Activated T-cell treated with anti-CD3 and anti-CD28 coated beads, Interleukin-2, amount 50 U/mL, for 24 hours (primary cell): ENCODE results near the gene SV2C.

Experiments
- DNase-seq: peaks from one replicate; pipeline ENCODE4 v3.0.0-alpha.2; 2020
- H3K27ac Mint-ChIP-seq: 2 replicates; pipeline ENCODE4 v1.8.0; 2020; ENCODE audit warnings: mild to moderate bottlenecking, mixed read lengths
- H3K27me3 Mint-ChIP-seq: 2 replicates; pipeline ENCODE4 v1.8.0; 2020; ENCODE audit warnings: mixed read lengths
- H3K36me3 Mint-ChIP-seq: 2 replicates; pipeline ENCODE4 v1.8.0; 2020; ENCODE audit warnings: low read depth, mixed read lengths
- H3K4me1 Mint-ChIP-seq: 2 replicates; pipeline ENCODE4 v1.8.0; 2020; ENCODE audit warnings: low read depth, mixed read lengths
- H3K4me3 Mint-ChIP-seq: 2 replicates; pipeline ENCODE4 v1.8.0; 2020; ENCODE audit warnings: mild to moderate bottlenecking, moderate library complexity, mixed read lengths
- H3K9me3 Mint-ChIP-seq: 2 replicates; pipeline ENCODE4 v1.8.0; 2020; ENCODE audit warnings: mixed read lengths

SV2C gene

DNA sequence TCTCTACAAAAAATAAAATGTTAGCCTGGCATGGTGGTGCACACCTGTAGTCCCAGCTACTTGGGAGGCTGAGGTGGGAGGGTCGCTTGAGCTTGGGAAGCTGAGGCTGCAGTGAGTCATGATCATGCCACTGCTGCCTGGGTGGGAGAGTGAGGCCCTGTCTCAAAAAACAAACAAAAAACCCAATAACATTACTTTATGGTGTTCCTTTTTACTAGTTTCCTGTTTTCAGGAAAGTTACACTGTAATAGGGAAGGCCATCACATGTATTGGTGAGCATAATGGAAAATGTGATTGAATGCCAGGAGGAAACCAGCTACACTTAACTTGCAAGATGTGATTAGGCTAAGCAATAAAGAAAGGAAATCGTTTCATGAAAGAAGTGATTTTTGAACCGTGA is 42.7 kb downstream of the SV2C start:
- Mint-ChIP-seq H3K4me3 (no peak overlapping the region), H3K27ac (no peak overlapping the region), H3K27me3 (peaks cover 32% of the 10 kb centered on the region), H3K36me3 (no peaks in the 10 kb centered on the region), H3K9me3 (no peaks in the 10 kb centered on the region), H3K4me1 (no peaks in the 10 kb centered on the region)
- DNase-seq, result no peak

DNA sequence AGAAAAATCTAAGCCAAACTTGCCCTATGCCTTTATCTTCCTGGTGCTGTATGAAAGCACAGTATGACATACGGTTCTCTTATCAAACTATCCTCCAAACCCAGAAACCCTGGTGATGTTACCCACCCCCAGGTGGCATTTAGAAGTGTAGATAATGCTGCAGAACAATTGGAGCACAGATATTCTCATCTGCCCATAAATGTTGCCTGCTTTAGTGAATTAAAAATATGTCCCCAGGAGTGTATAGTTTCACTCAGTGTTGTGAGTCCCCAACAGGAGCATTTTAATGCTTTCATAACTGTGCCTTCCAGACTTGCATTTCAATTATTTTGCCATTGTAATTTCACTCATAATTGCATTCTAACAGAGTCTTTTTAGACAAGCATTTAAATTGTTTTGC is 50.8 kb downstream of the SV2C start:
- H3K4me1 Mint-ChIP-seq, result no peaks in the 10 kb centered on the region
- H3K4me3 Mint-ChIP-seq, result no peak overlapping the region
- H3K36me3 Mint-ChIP-seq, result no peaks in the 10 kb centered on the region
- no peaks in the 10 kb centered on the region for H3K9me3 Mint-ChIP-seq
- peaks cover 20% of the 10 kb centered on the region for H3K27me3 Mint-ChIP-seq
- no peak overlapping the region for H3K27ac Mint-ChIP-seq
- DNase-seq, result no peak

DNA sequence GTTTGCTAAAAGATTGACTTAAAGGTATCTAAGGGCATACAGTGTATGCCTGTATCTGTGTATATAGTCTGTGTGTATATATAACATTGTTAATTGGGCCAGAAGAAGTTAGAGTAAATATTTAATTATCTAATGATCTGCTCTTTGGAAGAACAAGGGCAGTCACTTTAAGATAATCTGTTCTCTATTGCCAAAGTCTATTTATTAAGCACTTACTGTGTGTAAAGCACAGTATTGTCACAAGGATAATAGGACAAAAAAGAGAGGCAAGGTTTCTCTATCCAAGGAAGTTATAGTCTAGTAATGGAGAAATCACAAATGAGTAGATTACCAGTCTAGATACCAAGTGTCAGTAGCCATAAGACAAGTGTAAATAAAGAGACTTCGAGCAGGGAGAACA is 51.5 kb downstream of the SV2C start:
- no peaks in the 10 kb centered on the region for H3K4me1 Mint-ChIP-seq
- no peaks in the 10 kb centered on the region for H3K9me3 Mint-ChIP-seq
- no peak overlapping the region for H3K4me3 Mint-ChIP-seq
- peaks cover 25% of the 10 kb centered on the region for H3K27me3 Mint-ChIP-seq
- no peak for DNase-seq
- H3K36me3 Mint-ChIP-seq, result no peaks in the 10 kb centered on the region
- H3K27ac Mint-ChIP-seq, result no peak overlapping the region

DNA sequence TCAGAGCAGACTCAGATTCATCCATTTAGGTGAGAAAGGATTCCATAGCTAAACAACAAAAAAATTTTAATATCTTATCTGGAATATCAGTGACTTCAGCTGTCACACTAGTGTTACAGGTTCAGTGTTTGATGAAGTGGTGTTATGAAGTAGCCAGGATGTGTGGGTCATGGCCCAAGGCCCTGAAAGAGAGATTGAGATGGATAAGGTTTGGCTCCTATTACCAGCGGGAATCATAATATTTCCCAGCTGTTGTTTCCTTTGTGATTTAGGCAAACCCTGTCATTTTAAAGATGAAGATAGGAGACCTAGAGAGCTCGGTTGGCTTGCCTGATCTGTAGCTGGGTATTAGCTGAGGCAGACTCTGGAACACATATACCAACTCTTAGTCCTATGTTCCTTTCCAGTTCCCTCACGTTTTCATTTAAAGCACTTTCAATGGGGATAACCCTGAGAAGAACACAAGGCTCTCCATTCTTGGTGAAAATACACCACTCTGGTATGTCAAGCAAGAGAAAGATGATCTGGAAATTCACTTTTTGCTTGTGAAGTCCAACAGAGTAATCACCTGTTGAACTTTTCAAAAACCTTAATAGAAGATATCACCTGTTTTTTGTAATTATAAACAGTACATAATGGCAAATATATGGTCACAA is 54.8 kb downstream of the SV2C start:
- Mint-ChIP-seq H3K4me3 (no peak overlapping the region), H3K4me1 (no peaks in the 10 kb centered on the region)

DNA sequence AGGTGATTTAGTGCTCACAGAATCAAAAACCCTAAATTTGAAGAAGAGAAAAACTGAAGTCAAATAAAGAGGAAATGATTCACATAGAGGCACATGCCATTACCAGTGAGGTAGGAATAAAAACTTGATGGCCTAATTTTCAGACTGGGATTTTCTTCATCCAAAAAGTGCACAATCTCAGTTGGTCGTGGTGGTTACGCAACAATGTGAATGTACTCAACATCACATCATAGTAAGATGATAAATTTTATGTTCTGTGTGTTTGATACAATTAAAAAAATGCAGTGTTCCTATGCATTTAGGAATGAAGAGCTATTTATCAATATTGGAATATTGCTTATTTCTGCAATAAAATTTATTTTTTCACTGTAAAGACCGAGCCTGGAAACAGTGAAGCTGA is 60.7 kb downstream of the SV2C start:
- Mint-ChIP-seq H3K9me3 (no peaks in the 10 kb centered on the region), H3K4me1 (no peaks in the 10 kb centered on the region), H3K27me3 (peaks cover 8% of the 10 kb centered on the region), H3K36me3 (no peaks in the 10 kb centered on the region), H3K4me3 (no peak overlapping the region), H3K27ac (no peak overlapping the region)
- no peak for DNase-seq

More for the DNA sequence above, 54.8 kb downstream of the SV2C start:
- Mint-ChIP-seq H3K27me3 (peaks cover 23% of the 10 kb centered on the region), H3K36me3 (no peaks in the 10 kb centered on the region), H3K27ac (no peak overlapping the region), H3K9me3 (no peaks in the 10 kb centered on the region)
- DNase-seq, result no peak

DNA sequence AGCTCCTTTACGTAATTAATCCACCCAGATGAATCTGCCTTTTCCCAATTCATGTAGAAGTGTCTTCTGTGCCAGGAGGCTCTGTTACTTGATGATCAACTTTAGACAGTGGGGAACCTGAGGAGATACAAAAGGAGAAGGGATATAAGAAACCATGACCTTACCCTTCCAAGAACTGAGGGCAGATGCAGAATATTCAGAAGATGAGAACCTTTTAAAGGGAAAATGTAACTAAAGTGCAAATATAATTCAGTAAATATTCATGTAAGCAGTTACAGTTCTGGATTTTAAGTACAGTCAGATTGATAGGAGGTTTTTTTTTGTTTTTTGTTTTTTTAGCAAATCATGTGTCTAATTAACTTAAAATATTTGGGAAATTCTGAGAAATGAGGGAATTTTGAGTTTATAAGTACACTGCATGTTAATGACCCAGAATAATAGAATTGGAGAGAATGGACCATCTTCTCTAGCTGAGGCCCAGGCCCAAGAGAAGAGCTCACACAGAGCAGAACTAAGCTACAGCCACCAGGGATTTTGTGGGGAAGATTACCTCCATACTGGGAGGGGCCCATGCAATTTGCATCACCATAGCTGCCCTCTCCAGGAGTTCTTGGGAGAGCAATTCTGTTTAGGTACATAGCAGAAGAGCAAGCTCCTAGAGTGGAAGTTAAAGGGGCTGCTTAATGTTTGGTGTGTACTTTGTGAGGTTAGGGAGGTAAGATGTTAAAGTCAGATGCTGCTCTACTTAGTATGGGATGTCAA is 61.5 kb downstream of the SV2C start:
- DNase-seq, result no peak
- H3K27me3 Mint-ChIP-seq, result peaks cover 4% of the 10 kb centered on the region
- H3K4me3 Mint-ChIP-seq, result no peak overlapping the region
- no peaks in the 10 kb centered on the region for H3K36me3 Mint-ChIP-seq
- H3K4me1 Mint-ChIP-seq, result no peaks in the 10 kb centered on the region
- no peaks in the 10 kb centered on the region for H3K9me3 Mint-ChIP-seq
- H3K27ac Mint-ChIP-seq, result no peak overlapping the region

DNA sequence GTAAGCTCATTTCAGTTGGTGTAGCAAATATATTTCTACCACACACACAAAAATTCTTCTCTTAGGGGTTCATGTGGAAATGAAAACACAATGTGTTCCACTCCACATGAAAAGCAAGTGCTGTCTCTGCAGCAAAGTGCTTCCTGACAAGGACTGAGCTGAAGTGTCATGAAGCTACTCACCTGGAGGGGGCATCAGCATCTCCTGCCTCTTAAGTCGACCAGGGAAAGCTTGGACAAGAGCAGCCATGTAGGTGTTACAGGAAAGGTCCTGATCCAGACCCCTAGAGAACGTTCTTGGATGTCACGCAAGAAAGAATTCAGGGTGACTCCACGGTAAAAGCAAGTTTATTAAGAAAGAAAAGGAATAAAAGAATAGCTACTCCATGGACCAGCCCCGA is 62.8 kb downstream of the SV2C start:
- H3K36me3 Mint-ChIP-seq, result no peaks in the 10 kb centered on the region
- no peaks in the 10 kb centered on the region for H3K4me1 Mint-ChIP-seq
- H3K9me3 Mint-ChIP-seq, result no peaks in the 10 kb centered on the region
- DNase-seq, result no peak
- H3K4me3 Mint-ChIP-seq, result no peak overlapping the region
- H3K27ac Mint-ChIP-seq, result no peak overlapping the region
- peaks cover under 1% of the 10 kb centered on the region for H3K27me3 Mint-ChIP-seq

DNA sequence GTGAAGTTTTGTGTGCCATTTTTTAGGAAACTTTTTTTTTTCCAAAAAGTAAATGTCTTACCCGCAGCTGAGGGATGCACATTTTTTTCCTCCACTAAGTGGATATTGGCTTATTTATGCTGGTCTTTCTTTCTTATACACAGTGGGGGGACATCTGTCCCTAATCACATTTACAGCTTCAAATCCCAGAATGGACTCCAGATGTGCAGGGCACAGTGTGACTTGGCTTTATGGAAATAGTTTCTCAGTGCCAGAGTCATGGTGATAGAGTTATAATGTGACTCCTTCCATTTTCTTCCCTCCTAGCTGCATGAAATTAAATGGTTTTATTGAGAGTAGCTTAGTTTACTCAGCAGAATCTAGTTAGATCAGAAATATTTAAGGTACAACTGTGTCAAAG is 66.5 kb downstream of the SV2C start:
- DNase-seq, result no peak
- no peaks in the 10 kb centered on the region for H3K4me1 Mint-ChIP-seq
- no peaks in the 10 kb centered on the region for H3K36me3 Mint-ChIP-seq
- no peaks in the 10 kb centered on the region for H3K9me3 Mint-ChIP-seq
- no peak overlapping the region for H3K4me3 Mint-ChIP-seq
- H3K27ac Mint-ChIP-seq, result no peak overlapping the region
- peaks cover 19% of the 10 kb centered on the region for H3K27me3 Mint-ChIP-seq

DNA sequence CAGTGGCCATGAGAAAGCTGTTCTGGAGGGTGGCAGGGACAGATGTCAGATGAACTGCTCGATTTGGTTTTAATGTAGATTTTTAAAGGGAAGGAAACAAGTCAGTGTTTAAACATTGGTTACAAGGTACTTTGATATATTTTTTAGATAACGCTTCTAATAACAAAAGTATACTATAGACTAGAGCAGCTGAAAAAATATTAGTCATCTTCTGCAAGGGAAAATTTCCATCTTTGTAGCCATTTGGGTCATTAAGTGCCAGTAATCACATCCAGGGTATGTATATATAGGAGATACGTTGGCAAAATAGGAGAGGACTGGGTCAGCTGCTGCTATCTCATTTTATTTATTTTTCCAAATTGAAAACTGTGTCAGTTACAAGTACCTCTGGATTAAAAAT is 69.0 kb downstream of the SV2C start:
- Mint-ChIP-seq H3K4me3 (no peak overlapping the region), H3K9me3 (no peaks in the 10 kb centered on the region), H3K27ac (no peak overlapping the region), H3K4me1 (no peaks in the 10 kb centered on the region), H3K27me3 (peaks cover 23% of the 10 kb centered on the region), H3K36me3 (no peaks in the 10 kb centered on the region)
- no peak for DNase-seq

DNA sequence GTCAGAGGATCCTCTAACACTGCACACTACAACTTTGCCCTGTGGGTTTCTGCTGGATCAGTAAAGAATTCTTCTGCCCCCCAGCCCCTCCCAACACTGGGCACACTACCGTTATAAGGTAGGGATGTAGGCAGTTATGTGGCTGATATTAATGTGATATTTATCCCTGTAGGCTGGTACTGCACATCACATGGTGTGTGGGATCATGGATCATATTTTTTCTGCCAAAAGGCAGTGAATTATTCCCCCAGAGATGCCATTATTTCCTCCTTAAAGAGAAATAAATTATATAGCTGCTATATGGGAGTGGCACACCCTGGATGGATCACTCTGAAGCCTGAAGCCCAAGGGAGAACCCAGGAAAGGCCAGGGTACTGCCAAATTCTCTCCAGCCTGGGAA is 69.5 kb downstream of the SV2C start:
- Mint-ChIP-seq H3K4me1 (no peaks in the 10 kb centered on the region), H3K9me3 (no peaks in the 10 kb centered on the region), H3K36me3 (no peaks in the 10 kb centered on the region), H3K4me3 (no peak overlapping the region), H3K27ac (no peak overlapping the region), H3K27me3 (peaks cover 23% of the 10 kb centered on the region)
- DNase-seq, result no peak

DNA sequence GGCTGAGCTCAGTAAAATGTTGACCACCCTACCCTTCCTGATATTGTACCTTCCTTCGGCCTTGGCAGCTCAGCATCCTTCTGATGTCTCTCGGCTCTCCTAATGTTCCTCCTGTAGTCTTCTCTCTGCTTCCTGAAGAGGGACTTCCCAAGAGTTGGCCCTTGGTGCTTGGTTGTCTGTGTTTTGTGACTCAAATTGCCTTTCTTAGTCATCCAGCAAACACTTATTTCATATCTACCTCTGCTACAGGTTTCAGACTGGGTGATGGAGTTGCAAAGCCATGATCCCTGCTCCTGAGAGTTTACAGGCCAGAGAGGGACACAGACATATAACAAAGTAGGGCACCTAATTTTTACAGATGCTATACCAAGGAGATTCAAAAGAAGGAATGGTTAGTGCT is 70.1 kb downstream of the SV2C start:
- H3K27ac Mint-ChIP-seq, result no peak overlapping the region
- H3K4me3 Mint-ChIP-seq, result no peak overlapping the region
- no peak for DNase-seq
- H3K36me3 Mint-ChIP-seq, result no peaks in the 10 kb centered on the region
- H3K4me1 Mint-ChIP-seq, result no peaks in the 10 kb centered on the region
- peaks cover 23% of the 10 kb centered on the region for H3K27me3 Mint-ChIP-seq
- H3K9me3 Mint-ChIP-seq, result no peaks in the 10 kb centered on the region

DNA sequence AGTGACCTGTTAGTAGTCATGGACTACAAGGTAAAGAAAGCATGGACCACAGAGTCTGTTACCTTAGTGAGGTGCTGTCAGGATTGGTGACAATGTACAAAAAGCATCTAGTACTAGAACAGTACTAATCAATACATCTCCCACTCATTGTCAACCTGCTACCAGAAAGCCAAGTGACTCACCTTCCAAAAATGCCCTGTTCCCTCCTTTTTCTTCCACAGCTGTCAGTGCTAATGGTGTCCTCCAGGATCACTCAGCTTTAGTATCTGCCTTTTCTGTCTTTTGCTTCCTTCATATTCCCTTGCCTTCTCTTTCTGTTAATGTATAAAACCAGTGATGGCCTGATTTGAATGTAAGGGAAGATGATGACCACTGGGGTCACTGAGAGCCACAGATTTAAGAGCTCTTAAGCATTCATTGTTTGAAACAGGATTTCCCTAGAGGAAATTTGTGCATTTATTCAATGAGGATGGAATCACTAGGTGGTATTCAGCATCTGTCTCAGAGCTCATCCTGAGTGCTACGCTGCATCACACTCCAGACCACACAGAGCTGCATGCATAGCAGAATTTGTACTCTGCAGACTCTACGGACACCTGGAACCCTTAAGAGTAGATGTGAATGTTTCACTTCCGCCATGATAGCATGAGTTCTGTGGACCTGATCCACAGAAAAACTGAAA is 71.0 kb downstream of the SV2C start:
- no peak for DNase-seq
- H3K36me3 Mint-ChIP-seq, result no peaks in the 10 kb centered on the region
- H3K9me3 Mint-ChIP-seq, result no peaks in the 10 kb centered on the region
- H3K4me3 Mint-ChIP-seq, result no peak overlapping the region
- no peaks in the 10 kb centered on the region for H3K4me1 Mint-ChIP-seq
- H3K27ac Mint-ChIP-seq, result no peak overlapping the region
- peaks cover 23% of the 10 kb centered on the region for H3K27me3 Mint-ChIP-seq

DNA sequence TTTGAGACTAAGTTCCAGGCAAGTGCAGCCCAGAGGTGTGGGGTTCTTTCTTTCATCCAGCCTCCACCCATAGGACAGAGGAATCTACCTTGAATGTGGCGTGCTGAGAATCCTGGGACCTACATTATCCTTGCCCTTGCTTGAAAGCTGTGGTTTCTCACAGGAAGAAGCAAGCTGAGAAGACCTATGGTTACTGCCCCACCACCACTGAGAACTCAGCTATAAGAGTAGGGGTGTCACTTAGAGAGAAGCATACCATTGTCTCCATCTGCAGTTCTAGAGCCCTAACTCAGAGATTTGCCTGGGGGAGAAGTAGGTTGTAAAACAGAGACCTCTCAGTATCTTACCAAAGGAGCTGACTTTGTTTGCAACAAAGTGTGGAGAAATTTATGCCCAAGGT is 72.4 kb downstream of the SV2C start:
- no peak for DNase-seq
- H3K9me3 Mint-ChIP-seq, result no peaks in the 10 kb centered on the region
- no peaks in the 10 kb centered on the region for H3K36me3 Mint-ChIP-seq
- peaks cover 23% of the 10 kb centered on the region for H3K27me3 Mint-ChIP-seq
- no peak overlapping the region for H3K4me3 Mint-ChIP-seq
- H3K27ac Mint-ChIP-seq, result no peak overlapping the region
- no peaks in the 10 kb centered on the region for H3K4me1 Mint-ChIP-seq

DNA sequence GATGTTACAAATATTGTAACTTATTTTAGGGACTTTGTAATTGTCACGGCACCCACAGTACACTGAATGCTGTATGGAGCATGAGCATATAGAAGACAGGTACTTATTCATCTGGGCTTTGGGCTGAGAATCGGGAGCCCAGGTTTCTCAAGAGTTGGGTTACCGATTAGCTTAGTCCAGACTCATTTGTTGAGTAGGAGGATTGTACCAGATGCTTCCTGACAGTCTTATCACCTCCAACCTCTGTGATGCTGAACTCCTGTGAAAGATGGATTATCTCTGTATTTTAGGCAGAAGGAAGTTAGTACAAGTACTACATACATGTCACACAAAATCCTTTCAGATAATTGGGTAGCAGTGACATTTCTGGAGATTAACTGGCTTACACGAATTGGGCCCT is 79.2 kb downstream of the SV2C start:
- Mint-ChIP-seq H3K4me1 (no peaks in the 10 kb centered on the region), H3K27me3 (peaks cover 7% of the 10 kb centered on the region), H3K9me3 (peaks cover 4% of the 10 kb centered on the region), H3K27ac (no peak overlapping the region), H3K4me3 (no peak overlapping the region), H3K36me3 (no peaks in the 10 kb centered on the region)
- no peak for DNase-seq

DNA sequence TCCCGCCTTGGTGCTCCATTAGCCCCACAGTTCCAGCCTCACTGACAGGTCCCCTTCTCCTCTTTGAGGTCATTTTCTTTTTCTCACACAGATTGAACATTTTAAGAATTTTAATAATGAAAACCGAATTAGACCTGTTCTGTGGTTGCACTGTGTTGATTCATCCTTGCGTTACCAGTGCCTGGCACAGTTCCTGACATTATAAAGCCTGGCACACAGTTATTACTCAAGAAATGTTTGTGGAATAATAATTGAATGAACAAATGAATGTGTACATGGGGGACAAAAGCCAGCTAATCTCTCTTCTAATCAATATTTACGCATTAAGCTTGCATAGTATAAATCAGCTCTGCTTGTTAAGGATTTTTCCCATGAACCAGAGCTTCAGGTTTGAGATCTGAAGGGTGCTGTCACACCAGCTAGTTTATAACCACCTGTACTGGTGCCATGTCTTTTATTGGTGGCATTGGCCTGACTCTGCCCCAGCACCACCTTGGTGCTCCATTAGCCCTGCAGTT is 80.0 kb downstream of the SV2C start:
- no peak overlapping the region for H3K4me3 Mint-ChIP-seq

More for the DNA sequence above, 80.0 kb downstream of the SV2C start:
- H3K36me3 Mint-ChIP-seq, result no peaks in the 10 kb centered on the region
- no peak for DNase-seq
- H3K27ac Mint-ChIP-seq, result no peak overlapping the region
- peaks cover 4% of the 10 kb centered on the region for H3K9me3 Mint-ChIP-seq
- H3K27me3 Mint-ChIP-seq, result peaks cover 10% of the 10 kb centered on the region
- no peaks in the 10 kb centered on the region for H3K4me1 Mint-ChIP-seq
